PFSK-1 (cell line): ENCODE data around the gene XBP1.

Experiments used
- FOXP2 ChIP-seq: optimal IDR thresholded peaks from 2 replicates; pipeline ENCODE3; 2011; ENCODE audit warnings: borderline replicate concordance, control low read depth, inconsistent platforms; ENCODE audit not compliant: insufficient read depth; ENCODE audit errors: extremely low read length, extremely low read depth
- POLR2AphosphoS5 ChIP-seq: IDR thresholded peaks from 2 replicates; pipeline ENCODE4 v1.6.1; 2012; ENCODE audit warnings: low read depth, mild to moderate bottlenecking, control low read depth, low read length, moderate library complexity
- SIN3A ChIP-seq: IDR thresholded peaks from 2 replicates; pipeline ENCODE4 v1.6.1; 2012; ENCODE audit warnings: mild to moderate bottlenecking, low read length, moderate library complexity, borderline replicate concordance; ENCODE audit not compliant: insufficient read depth
- TAF1 ChIP-seq: IDR thresholded peaks from 2 replicates; pipeline ENCODE4 v1.6.1; 2012; ENCODE audit warnings: low read length, control low read depth, borderline replicate concordance; ENCODE audit not compliant: insufficient read depth
- TF ChIP-seq, protein P1 (sequence below), 2 experiments: IDR thresholded peaks; 2 replicates each; pipeline versions ENCODE4 v1.6.1 to v1.8.0; 2011 to 2012; ENCODE audit warnings: low read depth in 2 of 2, low read length in 2 of 2, control low read depth in 1 of 2, inconsistent platforms in 1 of 2, mild to moderate bottlenecking in 1 of 2, moderate library complexity in 1 of 2; ENCODE audit not compliant: insufficient read depth in 1 of 2

The XBP1 gene

DNA sequence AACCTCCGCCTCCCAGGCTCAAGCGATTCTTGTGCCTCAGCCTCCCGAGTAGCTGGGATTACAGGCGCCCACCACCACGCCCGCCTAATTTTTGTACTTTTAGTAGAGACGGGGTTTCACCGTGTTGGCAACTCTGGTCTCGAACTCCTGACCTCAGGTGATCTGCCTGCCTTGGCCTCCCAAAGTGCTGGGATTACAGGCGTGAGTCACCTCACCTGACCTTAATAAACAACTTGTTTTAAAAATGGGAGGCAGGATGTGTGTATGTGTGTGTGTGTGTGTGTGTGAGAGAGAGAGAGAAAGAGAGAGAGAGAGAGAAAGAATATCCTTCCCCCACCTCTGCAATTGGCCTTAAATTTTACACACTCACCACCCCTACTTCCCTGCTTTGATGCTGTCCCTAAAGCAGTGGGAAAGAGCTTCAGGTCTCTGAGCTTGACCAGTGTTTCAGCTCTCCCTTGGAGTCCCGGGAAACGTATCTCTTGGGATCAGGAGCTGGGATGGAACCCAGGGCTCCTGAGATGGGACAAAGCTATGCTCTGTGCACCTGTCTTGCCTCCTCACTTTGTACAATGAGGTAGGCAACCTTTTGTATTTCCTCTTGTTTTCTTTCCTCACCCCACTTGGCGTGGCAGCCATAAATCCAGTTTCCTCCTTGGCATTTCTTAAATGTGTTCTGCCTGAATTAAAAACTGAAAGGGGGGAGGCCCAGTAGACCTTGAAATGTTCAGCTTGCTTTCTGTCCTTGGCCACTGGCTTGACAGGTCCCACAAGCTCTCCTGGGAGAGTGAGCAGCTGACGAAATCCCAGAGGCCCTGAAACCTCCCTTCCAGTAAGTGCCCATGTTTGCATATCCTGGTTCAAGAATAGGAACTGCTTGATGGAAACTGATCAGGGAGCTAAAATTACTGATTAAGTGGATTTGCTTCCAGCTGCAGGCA is 17.8 kb upstream of the XBP1 start:
- no peak for TF ChIP-seq SIN3A
- TF ChIP-seq, protein P1, sequence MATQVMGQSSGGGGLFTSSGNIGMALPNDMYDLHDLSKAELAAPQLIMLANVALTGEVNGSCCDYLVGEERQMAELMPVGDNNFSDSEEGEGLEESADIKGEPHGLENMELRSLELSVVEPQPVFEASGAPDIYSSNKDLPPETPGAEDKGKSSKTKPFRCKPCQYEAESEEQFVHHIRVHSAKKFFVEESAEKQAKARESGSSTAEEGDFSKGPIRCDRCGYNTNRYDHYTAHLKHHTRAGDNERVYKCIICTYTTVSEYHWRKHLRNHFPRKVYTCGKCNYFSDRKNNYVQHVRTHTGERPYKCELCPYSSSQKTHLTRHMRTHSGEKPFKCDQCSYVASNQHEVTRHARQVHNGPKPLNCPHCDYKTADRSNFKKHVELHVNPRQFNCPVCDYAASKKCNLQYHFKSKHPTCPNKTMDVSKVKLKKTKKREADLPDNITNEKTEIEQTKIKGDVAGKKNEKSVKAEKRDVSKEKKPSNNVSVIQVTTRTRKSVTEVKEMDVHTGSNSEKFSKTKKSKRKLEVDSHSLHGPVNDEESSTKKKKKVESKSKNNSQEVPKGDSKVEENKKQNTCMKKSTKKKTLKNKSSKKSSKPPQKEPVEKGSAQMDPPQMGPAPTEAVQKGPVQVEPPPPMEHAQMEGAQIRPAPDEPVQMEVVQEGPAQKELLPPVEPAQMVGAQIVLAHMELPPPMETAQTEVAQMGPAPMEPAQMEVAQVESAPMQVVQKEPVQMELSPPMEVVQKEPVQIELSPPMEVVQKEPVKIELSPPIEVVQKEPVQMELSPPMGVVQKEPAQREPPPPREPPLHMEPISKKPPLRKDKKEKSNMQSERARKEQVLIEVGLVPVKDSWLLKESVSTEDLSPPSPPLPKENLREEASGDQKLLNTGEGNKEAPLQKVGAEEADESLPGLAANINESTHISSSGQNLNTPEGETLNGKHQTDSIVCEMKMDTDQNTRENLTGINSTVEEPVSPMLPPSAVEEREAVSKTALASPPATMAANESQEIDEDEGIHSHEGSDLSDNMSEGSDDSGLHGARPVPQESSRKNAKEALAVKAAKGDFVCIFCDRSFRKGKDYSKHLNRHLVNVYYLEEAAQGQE (IDR thresholded peaks at IDR 0.05; ENCODE audit: insufficient read depth in 1 of 2, low read depth in 2 of 2, low read length in 2 of 2): no peak
- TF ChIP-seq TAF1: no peak
- TF ChIP-seq POLR2AphosphoS5: no peak

DNA sequence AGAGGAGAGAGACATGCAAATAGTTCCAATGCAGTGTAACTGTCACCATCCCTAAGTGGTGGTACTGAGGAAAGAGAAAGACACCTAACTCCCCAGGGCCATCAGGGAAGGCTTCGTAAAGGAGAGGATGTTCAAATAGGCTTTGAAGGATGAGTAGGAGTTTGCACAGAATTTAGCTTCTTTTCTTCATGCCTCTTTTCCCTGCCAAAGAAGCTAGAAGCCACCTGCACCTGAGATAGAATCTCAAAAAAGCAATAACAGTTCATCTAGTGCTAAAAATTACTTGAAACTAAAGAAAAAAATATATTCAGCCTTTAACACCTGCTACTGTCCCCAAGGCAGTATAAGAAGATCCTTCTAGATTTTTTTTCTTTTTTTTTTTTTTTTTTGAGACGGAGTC is 16.7 kb upstream of the XBP1 start:
- TF ChIP-seq POLR2AphosphoS5 (no peak), SIN3A (no peak), FOXP2 (no peak), TAF1 (no peak)

DNA sequence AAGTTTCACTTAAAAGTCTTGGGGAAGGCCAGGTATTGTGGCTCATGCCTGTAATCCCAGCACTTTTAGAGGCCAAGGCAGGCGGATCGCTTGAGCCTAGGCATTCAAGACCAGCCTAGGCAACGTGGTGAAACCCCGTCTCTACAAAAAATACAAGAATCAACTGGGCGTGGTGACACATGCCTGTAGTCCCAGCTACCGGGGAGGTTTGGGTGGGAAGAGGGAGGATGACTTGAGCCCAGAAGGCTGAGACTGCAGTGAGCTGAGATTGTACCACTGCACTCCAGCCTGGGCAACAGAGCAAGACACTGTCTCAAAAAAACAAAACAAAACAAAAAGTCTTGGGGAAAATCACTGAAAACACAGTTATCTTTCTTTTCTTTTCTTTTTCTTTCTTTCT is 15.4 kb upstream of the XBP1 start:
- TF ChIP-seq, protein P1 (IDR thresholded peaks at IDR 0.05; ENCODE audit: insufficient read depth in 1 of 2, low read depth in 2 of 2, low read length in 2 of 2): no peak
- TF ChIP-seq FOXP2 (no peak), POLR2AphosphoS5 (no peak), SIN3A (no peak), TAF1 (no peak)

DNA sequence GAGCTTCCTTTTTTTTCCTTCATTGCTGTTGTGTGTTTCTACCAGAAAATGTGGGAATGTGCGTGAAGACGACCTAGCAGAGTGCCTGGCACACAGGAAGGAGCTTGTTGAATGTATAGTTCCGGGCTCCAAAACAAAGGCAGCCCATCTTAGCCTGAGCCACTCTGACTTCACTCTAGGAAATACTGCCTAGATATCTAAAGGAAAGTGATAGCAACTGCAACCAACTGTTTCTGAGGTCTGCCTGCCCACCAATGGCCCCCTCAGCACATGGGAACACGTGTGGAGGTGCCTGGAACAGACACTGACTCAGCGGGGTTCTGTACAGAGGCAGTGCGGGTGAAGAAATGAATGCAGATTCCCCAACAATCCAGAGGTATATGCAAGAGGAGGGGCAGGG is 14.7 kb upstream of the XBP1 start:
- TF ChIP-seq POLR2AphosphoS5 (no peak), SIN3A (no peak), TAF1 (no peak), FOXP2 (no peak)
- TF ChIP-seq, protein P1 (IDR thresholded peaks at IDR 0.05; ENCODE audit: insufficient read depth in 1 of 2, low read depth in 2 of 2, low read length in 2 of 2): no peak

DNA sequence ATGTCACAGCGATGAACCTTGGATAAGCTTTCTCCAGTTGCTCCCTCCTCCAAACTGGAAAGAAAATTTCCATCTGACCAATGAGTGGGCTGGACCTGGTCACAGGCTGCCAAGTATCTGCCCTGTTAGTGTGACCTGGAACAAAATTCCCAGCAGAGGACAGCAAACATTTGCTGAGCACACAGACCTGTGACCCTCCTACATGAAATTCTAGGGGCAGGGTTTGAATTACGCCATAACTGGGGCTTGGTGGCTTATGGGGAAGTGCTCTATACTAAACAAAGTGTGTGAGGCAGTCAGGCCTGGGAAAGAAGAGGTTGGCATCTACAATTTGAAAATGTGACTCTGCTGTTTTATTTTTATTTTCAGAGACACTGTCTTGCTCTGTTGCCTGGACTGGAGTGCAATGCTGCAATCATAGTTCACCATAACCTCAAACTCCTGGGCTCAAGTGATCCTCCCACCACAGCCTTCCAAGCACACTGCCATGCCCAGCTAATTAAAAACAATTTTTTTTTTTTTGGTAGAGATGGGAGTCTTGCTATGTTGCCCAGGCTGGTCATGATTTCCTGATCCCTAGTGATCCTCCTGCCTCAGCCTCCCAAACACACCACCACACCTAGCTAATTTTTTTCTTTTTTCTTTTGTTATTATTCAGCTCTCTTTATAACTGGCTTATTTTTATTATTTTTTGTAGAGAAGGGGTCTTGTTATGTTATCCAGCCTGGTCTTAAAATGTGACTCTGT is 13.6 kb upstream of the XBP1 start:
- no peak for TF ChIP-seq POLR2AphosphoS5
- no peak for TF ChIP-seq TAF1
- TF ChIP-seq, protein P1 (IDR thresholded peaks at IDR 0.05; ENCODE audit: insufficient read depth in 1 of 2, low read depth in 2 of 2, low read length in 2 of 2): no peak
- TF ChIP-seq SIN3A: no peak
- TF ChIP-seq FOXP2: no peak
